ENCODE data around the gene DEPDC5. TPM values are rescaled to one million over a fixed set of nuclear protein-coding genes. Genes with fewer than 3 reads are reported as not detected.

The DEPDC5 gene
- total RNA-seq, 2 donors from 2014 or later, result 10.9 to 37.5 TPM

- Histone ChIP-seq H3K27me3 (replicated peaks; ENCODE audit: insufficient read depth) (no peaks in the 10 kb centered on the region), H3K4me3 (no peak overlapping the region), H3K36me3 (no peaks in the 10 kb centered on the region), H3K4me1 (replicated peaks) (no peaks in the 10 kb centered on the region), H3K27ac (no peak overlapping the region), H3K9me3 (no peaks in the 10 kb centered on the region)
- intact Hi-C loops (cut with DNase I), result no loop called here
- no peak for DNase-seq (ENCODE audit: low spot score)
- WGBS, result 31% methylated on average over 5 of the region's 5 CpGs
- TF ChIP-seq POLR2A (IDR thresholded peaks at IDR 0.05) (no peak), POLR2AphosphoS5 (IDR thresholded peaks at IDR 0.05) (no peak)
- TF ChIP-seq, protein P1, sequence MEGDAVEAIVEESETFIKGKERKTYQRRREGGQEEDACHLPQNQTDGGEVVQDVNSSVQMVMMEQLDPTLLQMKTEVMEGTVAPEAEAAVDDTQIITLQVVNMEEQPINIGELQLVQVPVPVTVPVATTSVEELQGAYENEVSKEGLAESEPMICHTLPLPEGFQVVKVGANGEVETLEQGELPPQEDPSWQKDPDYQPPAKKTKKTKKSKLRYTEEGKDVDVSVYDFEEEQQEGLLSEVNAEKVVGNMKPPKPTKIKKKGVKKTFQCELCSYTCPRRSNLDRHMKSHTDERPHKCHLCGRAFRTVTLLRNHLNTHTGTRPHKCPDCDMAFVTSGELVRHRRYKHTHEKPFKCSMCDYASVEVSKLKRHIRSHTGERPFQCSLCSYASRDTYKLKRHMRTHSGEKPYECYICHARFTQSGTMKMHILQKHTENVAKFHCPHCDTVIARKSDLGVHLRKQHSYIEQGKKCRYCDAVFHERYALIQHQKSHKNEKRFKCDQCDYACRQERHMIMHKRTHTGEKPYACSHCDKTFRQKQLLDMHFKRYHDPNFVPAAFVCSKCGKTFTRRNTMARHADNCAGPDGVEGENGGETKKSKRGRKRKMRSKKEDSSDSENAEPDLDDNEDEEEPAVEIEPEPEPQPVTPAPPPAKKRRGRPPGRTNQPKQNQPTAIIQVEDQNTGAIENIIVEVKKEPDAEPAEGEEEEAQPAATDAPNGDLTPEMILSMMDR (IDR thresholded peaks at IDR 0.05), result no peak
These were observed 169.3 kb downstream of the DEPDC5 start for GRCh38 chr22:31923136-31923535.

- H3K27me3 ChIP-seq (replicated peaks; ENCODE audit: insufficient read depth), result no peaks in the 10 kb centered on the region
- H3K4me1 ChIP-seq (replicated peaks), result no peaks in the 10 kb centered on the region
- H3K4me3 ChIP-seq, result no peak overlapping the region
- DNase-seq (ENCODE audit: low spot score), result no peak
- TF ChIP-seq POLR2AphosphoS5 (IDR thresholded peaks at IDR 0.05), result no peak
- TF ChIP-seq POLR2A (IDR thresholded peaks at IDR 0.05), result no peak
- TF ChIP-seq, protein P1 (IDR thresholded peaks at IDR 0.05), result no peak
- H3K36me3 ChIP-seq, result no peaks in the 10 kb centered on the region
- 63% methylated on average over 2 of the region's 2 CpGs for WGBS
- H3K9me3 ChIP-seq, result no peaks in the 10 kb centered on the region
- intact Hi-C loops (cut with DNase I), result no loop called here
- no peak overlapping the region for H3K27ac ChIP-seq
These were observed 169.9 kb downstream of the DEPDC5 start for GRCh38 chr22:31923747-31924146.

GRCh38 chr22:31925056-31925455 lies 171.2 kb downstream of the DEPDC5 start:
- no peak overlapping the region for H3K27ac ChIP-seq
- H3K36me3 ChIP-seq, result no peaks in the 10 kb centered on the region
- intact Hi-C loops (cut with DNase I), result no loop called here
- no peak overlapping the region for H3K4me3 ChIP-seq
- no peak for DNase-seq (ENCODE audit: low spot score)
- H3K9me3 ChIP-seq, result no peaks in the 10 kb centered on the region
- no peaks in the 10 kb centered on the region for H3K27me3 ChIP-seq (replicated peaks; ENCODE audit: insufficient read depth)
- TF ChIP-seq POLR2AphosphoS5 (IDR thresholded peaks at IDR 0.05), result no peak
- TF ChIP-seq, protein P1 (IDR thresholded peaks at IDR 0.05), result no peak
- TF ChIP-seq POLR2A (IDR thresholded peaks at IDR 0.05), result no peak
- WGBS, result 97% methylated on average over 1 of the region's 1 CpG
- no peaks in the 10 kb centered on the region for H3K4me1 ChIP-seq (replicated peaks)

DNA sequence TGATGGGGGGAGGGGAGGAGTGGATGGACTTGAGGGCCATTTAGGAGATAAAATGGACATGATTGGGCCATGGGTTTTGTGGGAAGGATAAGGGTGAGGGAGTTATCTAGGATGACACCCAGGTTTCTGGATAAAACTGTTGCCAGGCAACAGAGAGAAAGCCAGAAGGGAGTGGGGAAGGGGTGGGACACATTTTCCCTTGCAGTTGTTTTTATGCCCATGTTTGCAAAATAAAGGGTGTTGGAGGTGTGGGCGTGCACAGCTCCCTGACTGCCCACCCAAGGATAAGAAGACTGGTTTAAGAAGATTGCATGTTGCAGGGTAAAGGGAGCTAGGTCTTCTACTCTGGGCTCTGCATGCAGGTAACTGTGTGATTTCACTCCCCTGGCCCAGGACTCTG lies 172.2 kb downstream of the DEPDC5 start:
- Histone ChIP-seq H3K36me3 (no peaks in the 10 kb centered on the region), H3K27ac (no peak overlapping the region), H3K27me3 (replicated peaks; ENCODE audit: insufficient read depth) (no peaks in the 10 kb centered on the region), H3K4me3 (no peak overlapping the region), H3K4me1 (replicated peaks) (no peaks in the 10 kb centered on the region), H3K9me3 (no peaks in the 10 kb centered on the region)
- no peak for DNase-seq (ENCODE audit: low spot score)
- TF ChIP-seq POLR2A (IDR thresholded peaks at IDR 0.05) (no peak), POLR2AphosphoS5 (IDR thresholded peaks at IDR 0.05) (no peak)
- TF ChIP-seq, protein P1 (IDR thresholded peaks at IDR 0.05), result no peak
- 69% methylated on average over 1 of the region's 1 CpG for WGBS
- intact Hi-C loops (cut with DNase I), result no loop called here

- intact Hi-C loops (cut with DNase I), result no loop called here
- H3K4me3 ChIP-seq, result no peak overlapping the region
- no peaks in the 10 kb centered on the region for H3K4me1 ChIP-seq (replicated peaks)
- H3K36me3 ChIP-seq, result no peaks in the 10 kb centered on the region
- no peaks in the 10 kb centered on the region for H3K9me3 ChIP-seq
- H3K27me3 ChIP-seq (replicated peaks; ENCODE audit: insufficient read depth), result no peaks in the 10 kb centered on the region
- no peak for TF ChIP-seq POLR2AphosphoS5 (IDR thresholded peaks at IDR 0.05)
- no peak for TF ChIP-seq POLR2A (IDR thresholded peaks at IDR 0.05)
- TF ChIP-seq, protein P1 (IDR thresholded peaks at IDR 0.05), result no peak
- DNase-seq (ENCODE audit: low spot score), result no peak
- H3K27ac ChIP-seq, result no peak overlapping the region
These were observed 173.2 kb downstream of the DEPDC5 start for GRCh38 chr22:31926969-31927368.
